Endothelial cell of umbilical vein (primary cell): ENCODE data around the gene FTO. TPM values are rescaled to one million over a fixed set of nuclear protein-coding genes. Genes with fewer than 3 reads are reported as not detected.

Experiments
- BruUV-seq: library from RNA; stranded (reverse); fragments of 400-500 nt; replicated peaks from 2 replicates; lab custom pipeline; 2021; lab: Mats Ljungman, UMichigan
- CTCF ChIA-PET: fragments of 300-600, 350-600 bp; sonication (Branson Sonifier 250); formaldehyde crosslinking; loops from one replicate; lab custom pipeline; 2021; ENCODE audit warnings: antibody characterized with exemption, inconsistent platforms; lab: Charles Lee
- POLR2A ChIA-PET: fragments of 300-600, 350-600 bp; sonication (Branson Sonifier 250); formaldehyde crosslinking; loops from one replicate; lab custom pipeline; 2021; ENCODE audit warnings: antibody characterized with exemption, inconsistent platforms; lab: Charles Lee
- DNase-seq: peaks from one replicate; pipeline ENCODE4 v3.0.0-alpha.2; 2011; ENCODE audit warnings: low read depth, low spot score
- FAIRE-seq: peaks from 2 replicates; lab custom pipeline; 2011; peaks lifted over from hg19 to GRCh38; lab: Jason Lieb, UNC
- H2AFZ ChIP-seq: 2 replicates; pipeline ENCODE4 v1.6.0; 2012; ENCODE audit warnings: low read depth, low read length, control low read depth, inconsistent platforms
- H3K27ac ChIP-seq: 2 replicates; pipeline ENCODE4 v1.5.1; 2011; ENCODE audit warnings: low read depth, mild to moderate bottlenecking, control low read depth, low read length, moderate library complexity; ENCODE audit not compliant: insufficient read depth
- H3K27me3 ChIP-seq, 2 experiments: 2 replicates each; pipeline versions ENCODE4 v1.6.0 to v1.6.1; 2011; ENCODE audit warnings: low read length in 2 of 2, mixed read lengths in 1 of 2; ENCODE audit not compliant: control insufficient read depth in 2 of 2, insufficient read depth in 2 of 2
- H3K36me3 ChIP-seq, 2 experiments: 2 replicates in 1 of 2; 3 replicates in 1 of 2; pipeline ENCODE4 v1.5.1; 2011; ENCODE audit warnings: low read length in 2 of 2, mild to moderate bottlenecking in 1 of 2, moderate library complexity in 1 of 2; ENCODE audit not compliant: control insufficient read depth in 2 of 2, insufficient read depth in 2 of 2; ENCODE audit errors: extremely low read depth in 1 of 2
- H3K4me1 ChIP-seq: 3 replicates; pipeline ENCODE4 v1.5.1; 2011; ENCODE audit warnings: mild to moderate bottlenecking, low read length; ENCODE audit not compliant: control insufficient read depth, insufficient read depth; ENCODE audit errors: extremely low read depth
- H3K4me2 ChIP-seq: 2 replicates; pipeline ENCODE4 v1.6.1; 2011; ENCODE audit warnings: low read length, control low read depth, mixed read lengths; ENCODE audit not compliant: insufficient read depth
- H3K4me3 ChIP-seq, 3 experiments: fragments of 200-600 bp in 1 of 3; sonication (generic), shearing (Covaris generic) in 1 of 3; replicated peaks in 1 of 3; 2 replicates each; pipeline ENCODE4 v1.5.1; 2011 to 2016; ENCODE audit warnings: control low read depth in 3 of 3, low read length in 3 of 3, mild to moderate bottlenecking in 2 of 3, inconsistent platforms in 1 of 3, low read depth in 1 of 3, moderate library complexity in 1 of 3; ENCODE audit not compliant: insufficient read depth in 1 of 3
- H3K79me2 ChIP-seq: 2 replicates; pipeline ENCODE4 v1.6.0; 2012; ENCODE audit warnings: low read length, inconsistent platforms; ENCODE audit not compliant: control insufficient read depth, insufficient read depth
- H3K9ac ChIP-seq: replicated peaks from 2 replicates; pipeline ENCODE3; 2011; ENCODE audit warnings: low read length, control low read depth; ENCODE audit not compliant: insufficient read depth; ENCODE audit errors: extremely low read depth
- H3K9me1 ChIP-seq: replicated peaks from 3 replicates; pipeline ENCODE4 v1.6.0; 2011; ENCODE audit warnings: mild to moderate bottlenecking, low read length; ENCODE audit not compliant: control insufficient read depth, insufficient read depth; ENCODE audit errors: extremely low read depth
- H3K9me3 ChIP-seq: replicated peaks from 2 replicates; pipeline ENCODE4 v1.5.1; 2012; ENCODE audit warnings: low read length, inconsistent platforms; ENCODE audit not compliant: control insufficient read depth, insufficient read depth
- H4K20me1 ChIP-seq: replicated peaks from 2 replicates; pipeline ENCODE3; 2011; ENCODE audit warnings: mild to moderate bottlenecking, low read length; ENCODE audit not compliant: control insufficient read depth, insufficient read depth; ENCODE audit errors: extremely low read depth
- EZH2 ChIP-seq: IDR thresholded peaks from 2 replicates; pipeline ENCODE4 v1.6.1; 2012; ENCODE audit warnings: borderline replicate concordance, low read depth, mild to moderate bottlenecking, moderate library complexity, low read length, inconsistent platforms; ENCODE audit not compliant: severe bottlenecking
- FOS ChIP-seq: IDR thresholded peaks from 2 replicates; pipeline ENCODE4 v1.6.1; 2011; ENCODE audit warnings: mild to moderate bottlenecking, low read length, moderate library complexity, borderline replicate concordance; ENCODE audit not compliant: insufficient read depth
- GATA2 ChIP-seq: IDR thresholded peaks from 2 replicates; pipeline ENCODE4 v1.7.0; 2011; ENCODE audit warnings: low read depth, mild to moderate bottlenecking, moderate library complexity, mixed read lengths, low read length; ENCODE audit not compliant: insufficient read length, insufficient read depth
- JUN ChIP-seq: IDR thresholded peaks from 2 replicates; pipeline ENCODE4 v1.6.1; 2011; ENCODE audit warnings: borderline replicate concordance, low read depth; ENCODE audit not compliant: insufficient read length, insufficient read depth
- MYC ChIP-seq: IDR thresholded peaks from one replicate; pipeline ENCODE4 v1.6.1; 2011; ENCODE audit warnings: mild to moderate bottlenecking, low read depth, low read length
- POLR2A ChIP-seq: IDR thresholded peaks from 2 replicates; pipeline ENCODE4 v1.6.1; 2012; ENCODE audit warnings: low read depth, mild to moderate bottlenecking, control low read depth, low read length
- POLR2AphosphoS5 ChIP-seq: IDR thresholded peaks from 2 replicates; pipeline ENCODE4 v1.6.1; 2012; ENCODE audit warnings: low read depth, mild to moderate bottlenecking, control low read depth, low read length, moderate library complexity; ENCODE audit not compliant: insufficient read depth
- dilution Hi-C: fragments of 300-500 bp; cut with MboI; formaldehyde crosslinking; loops from one replicate; pipeline ENCODE4 v1.15.0; 2019; ENCODE audit warnings: low sequenced_read_pairs; ENCODE audit not compliant: extremely low pct_ligation_motif_present
- intact Hi-C: fragments of 100-400 bp; cut with micrococcal nuclease; formaldehyde crosslinking; loops from one replicate; pipeline ENCODE4 v1.10.0; 2022
- polyA plus RNA-seq, 4 experiments: library from polyadenylated mRNA; depleted of rRNA in 3 of 4; stranded (reverse) in 3 of 4; unstranded in 1 of 4; fragments of >200 nt; gene quantifications; 2 replicates each; pipeline versions ENCODE4 v1.2.1 to v1.2.3, GENCODE V29; 2011 to 2012; ENCODE audit warnings: missing spikeins in 1 of 4
- total RNA-seq: library from RNA; stranded (reverse); gene quantifications from 2 replicates; pipeline ENCODE4 v1.2.3, GENCODE V29; 2021
- TF ChIP-seq, protein P1 (sequence below): IDR thresholded peaks from 2 replicates; pipeline ENCODE4 v1.6.1; 2011; ENCODE audit not compliant: insufficient read depth, insufficient read length
- TF ChIP-seq, protein P2 (sequence below), 2 donors: IDR thresholded peaks; 1 replicate in 1 of 2; 2 replicates in 1 of 2; pipeline ENCODE4 v1.5.1; 2011; ENCODE audit warnings: low read length in 2 of 2, mild to moderate bottlenecking in 2 of 2, moderate library complexity in 2 of 2, control low read depth in 1 of 2, inconsistent platforms in 1 of 2, low read depth in 1 of 2; ENCODE audit not compliant: insufficient read depth in 1 of 2; ENCODE audit errors: extremely low read depth in 1 of 2

Gene FTO
- total and polyA plus RNA-seq, 2 donors (not counting 3 experiments of a cell fraction or from before 2014, with no cell fraction given), result 48.6 to 87.1 TPM

DNA sequence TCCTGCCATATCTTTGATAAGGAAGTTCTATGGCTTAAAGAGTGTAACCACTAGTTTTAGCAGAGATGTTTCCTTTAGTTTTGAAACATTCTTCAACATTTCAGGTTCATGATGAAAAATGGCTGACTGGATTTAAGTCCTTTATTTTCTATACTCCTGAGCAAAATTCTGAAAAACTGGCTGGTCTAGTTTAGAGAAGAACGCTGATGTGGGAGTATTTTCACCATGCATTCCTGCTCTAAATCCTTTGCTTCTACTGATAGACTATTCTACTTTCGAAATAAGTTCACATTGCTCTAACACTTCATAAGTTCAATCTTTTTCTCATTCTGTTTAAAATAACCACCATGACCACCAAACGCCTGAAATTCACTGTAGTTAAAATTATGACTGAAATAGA, 281.9 kb downstream of the FTO start:
- intact Hi-C loops, result no loop called here
- H4K20me1 ChIP-seq, result no peaks in the 10 kb centered on the region
- H3K4me3 ChIP-seq, result no peak overlapping the region
- H3K9ac ChIP-seq, result no peak overlapping the region
- BruUV-seq, result no TSS peak
- H3K9me1 ChIP-seq, result no peaks in the 10 kb centered on the region
- no peak for DNase-seq
- H3K9me3 ChIP-seq, result no peaks in the 10 kb centered on the region
- ChIA-PET POLR2A (no interaction called here), CTCF (interaction anchor here (1.1 kb wide), 1 partner anchor 92 kb away, joined by 3 read pairs; no protein-coding TSS in a partner anchor)
- dilution Hi-C loops, result no loop called here
- H3K4me2 ChIP-seq, result no peak overlapping the region
- no peaks in the 10 kb centered on the region for H3K27me3 ChIP-seq
- no peak for FAIRE-seq
- TF ChIP-seq EZH2 (no peak), MYC (no peak), POLR2A (no peak), JUN (no peak), FOS (no peak), POLR2AphosphoS5 (no peak), GATA2 (no peak)
- TF ChIP-seq, protein P1, sequence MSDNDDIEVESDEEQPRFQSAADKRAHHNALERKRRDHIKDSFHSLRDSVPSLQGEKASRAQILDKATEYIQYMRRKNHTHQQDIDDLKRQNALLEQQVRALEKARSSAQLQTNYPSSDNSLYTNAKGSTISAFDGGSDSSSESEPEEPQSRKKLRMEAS, result no peak
- TF ChIP-seq, protein P2, sequence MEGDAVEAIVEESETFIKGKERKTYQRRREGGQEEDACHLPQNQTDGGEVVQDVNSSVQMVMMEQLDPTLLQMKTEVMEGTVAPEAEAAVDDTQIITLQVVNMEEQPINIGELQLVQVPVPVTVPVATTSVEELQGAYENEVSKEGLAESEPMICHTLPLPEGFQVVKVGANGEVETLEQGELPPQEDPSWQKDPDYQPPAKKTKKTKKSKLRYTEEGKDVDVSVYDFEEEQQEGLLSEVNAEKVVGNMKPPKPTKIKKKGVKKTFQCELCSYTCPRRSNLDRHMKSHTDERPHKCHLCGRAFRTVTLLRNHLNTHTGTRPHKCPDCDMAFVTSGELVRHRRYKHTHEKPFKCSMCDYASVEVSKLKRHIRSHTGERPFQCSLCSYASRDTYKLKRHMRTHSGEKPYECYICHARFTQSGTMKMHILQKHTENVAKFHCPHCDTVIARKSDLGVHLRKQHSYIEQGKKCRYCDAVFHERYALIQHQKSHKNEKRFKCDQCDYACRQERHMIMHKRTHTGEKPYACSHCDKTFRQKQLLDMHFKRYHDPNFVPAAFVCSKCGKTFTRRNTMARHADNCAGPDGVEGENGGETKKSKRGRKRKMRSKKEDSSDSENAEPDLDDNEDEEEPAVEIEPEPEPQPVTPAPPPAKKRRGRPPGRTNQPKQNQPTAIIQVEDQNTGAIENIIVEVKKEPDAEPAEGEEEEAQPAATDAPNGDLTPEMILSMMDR (IDR thresholded peaks at IDR 0.05; ENCODE audit: extremely low read depth in 1 of 2, insufficient read depth in 1 of 2, low read depth in 1 of 2, low read length in 2 of 2), result no peak
- no peak overlapping the region for H3K27ac ChIP-seq
- no peaks in the 10 kb centered on the region for H3K79me2 ChIP-seq
- no peak overlapping the region for H2AFZ ChIP-seq
- H3K36me3 ChIP-seq, result no peaks in the 10 kb centered on the region
- no peaks in the 10 kb centered on the region for H3K4me1 ChIP-seq
